ENCODE data around the gene CAPN5.
"Not testable (repeated sequence)": the region's sequence is repeated elsewhere in the genome, so short reads cannot be mapped to it uniquely, and the experiment has no call there.

The CAPN5 gene

DNA sequence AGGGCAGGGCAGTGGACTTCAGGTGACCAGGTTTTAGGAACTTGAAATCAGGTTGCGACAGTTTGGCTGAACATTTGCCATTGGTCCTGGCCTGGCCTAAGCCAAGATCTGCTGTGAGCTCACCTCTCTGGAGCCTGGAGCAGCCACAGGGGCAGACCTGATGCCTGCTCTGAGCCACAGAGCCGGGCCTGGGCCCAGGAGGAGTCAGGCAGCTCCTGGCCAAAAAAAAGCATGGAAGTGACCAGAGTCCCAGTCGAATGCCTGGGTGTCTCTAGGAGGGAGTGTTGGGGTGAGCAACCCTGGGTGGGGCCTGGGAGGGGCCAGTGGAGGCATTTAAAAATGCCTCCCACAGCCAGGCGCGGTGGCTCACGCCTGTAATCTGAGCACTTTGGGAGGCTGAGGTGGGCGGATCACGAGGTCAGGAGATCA lies 29.8 kb downstream of the CAPN5 start:
- intact Hi-C loops (cut with micrococcal nuclease): no loop called here

DNA sequence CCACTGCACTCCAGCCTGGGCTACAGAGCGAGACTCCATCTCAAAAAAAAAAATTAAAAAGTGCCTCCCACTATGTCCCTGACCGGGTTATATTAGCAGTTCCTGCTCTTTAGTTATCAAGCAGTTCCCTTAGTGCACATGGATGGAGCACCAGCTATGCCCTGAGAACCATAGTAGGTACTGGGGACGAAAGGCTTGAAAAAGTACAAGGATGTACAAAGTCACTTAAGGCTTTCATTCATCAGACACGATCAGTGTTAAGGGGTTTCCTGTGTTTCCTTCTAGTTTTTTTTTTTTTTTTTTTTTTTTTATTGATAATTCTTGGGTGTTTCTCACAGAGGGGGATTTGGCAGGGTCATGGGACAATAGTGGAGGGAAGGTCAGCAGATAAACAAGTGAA lies 30.4 kb downstream of the CAPN5 start:
- not testable (repeated sequence) for H3K4me3 Mint-ChIP-seq

More for the DNA sequence above, 29.8 kb downstream of the CAPN5 start:
- Mint-ChIP-seq H3K4me3 (no peak overlapping the region), H3K9me3 (no peaks in the 10 kb centered on the region), H3K4me1 (ENCODE audit: low read depth) (no peaks in the 10 kb centered on the region), H3K36me3 (ENCODE audit: low read depth) (no peaks in the 10 kb centered on the region), H3K27ac (no peak overlapping the region), H3K27me3 (peaks cover 2% of the 10 kb centered on the region)

DNA sequence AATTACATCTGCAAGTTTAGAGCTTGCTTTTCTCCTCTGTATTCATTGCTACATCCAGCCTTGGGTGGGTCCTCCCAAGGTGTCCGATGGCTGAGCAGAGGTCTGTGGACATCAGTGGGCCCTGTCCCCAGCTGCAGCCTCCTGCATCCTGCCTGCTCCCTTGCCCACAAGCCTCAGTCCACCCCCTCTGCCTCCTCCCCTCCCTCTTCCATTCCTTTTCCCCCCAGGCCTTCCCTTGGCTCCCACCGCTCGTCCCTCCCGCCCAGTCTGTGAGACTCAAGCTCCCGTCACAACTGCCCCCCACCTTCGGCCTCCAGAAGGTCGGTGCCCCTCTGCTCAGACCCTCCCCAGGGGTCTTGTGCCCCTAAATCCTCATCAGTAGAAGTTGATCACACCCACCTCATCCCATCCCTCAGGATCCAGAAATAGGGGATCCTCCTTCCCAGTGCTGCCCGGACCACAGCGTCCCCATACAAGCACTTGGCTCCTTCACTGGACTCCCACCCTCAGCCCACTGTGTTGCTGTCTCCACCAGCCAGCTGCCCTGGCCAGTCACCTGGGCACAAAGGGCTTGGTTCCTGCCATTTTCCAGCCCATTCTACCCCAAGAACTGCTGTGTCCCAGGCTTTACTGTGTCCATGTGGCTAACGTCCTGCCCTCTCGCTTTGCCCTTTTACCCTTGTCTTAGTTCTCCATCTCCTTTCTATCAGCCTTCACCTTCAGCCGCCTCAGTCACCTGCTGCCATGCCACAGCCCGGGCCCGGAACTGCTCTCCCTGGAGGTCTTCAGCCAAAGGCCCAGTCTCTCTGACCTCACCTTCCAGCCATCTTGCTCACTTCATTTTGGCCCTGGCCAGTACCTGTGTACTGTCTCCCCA lies 33.6 kb downstream of the CAPN5 start:
- intact Hi-C loops (cut with micrococcal nuclease): no loop called here
- Mint-ChIP-seq H3K36me3 (ENCODE audit: low read depth) (no peaks in the 10 kb centered on the region), H3K27ac (no peak overlapping the region), H3K4me3 (no peak overlapping the region), H3K9me3 (no peaks in the 10 kb centered on the region), H3K4me1 (ENCODE audit: low read depth) (no peaks in the 10 kb centered on the region), H3K27me3 (peaks cover 2% of the 10 kb centered on the region)

More for the DNA sequence above, 30.4 kb downstream of the CAPN5 start:
- intact Hi-C loops (cut with micrococcal nuclease); H3K36me3 Mint-ChIP-seq (ENCODE audit: low read depth); H3K9me3 Mint-ChIP-seq; H3K4me1 Mint-ChIP-seq (ENCODE audit: low read depth); H3K27me3 Mint-ChIP-seq; H3K27ac Mint-ChIP-seq: not testable (repeated sequence)

DNA sequence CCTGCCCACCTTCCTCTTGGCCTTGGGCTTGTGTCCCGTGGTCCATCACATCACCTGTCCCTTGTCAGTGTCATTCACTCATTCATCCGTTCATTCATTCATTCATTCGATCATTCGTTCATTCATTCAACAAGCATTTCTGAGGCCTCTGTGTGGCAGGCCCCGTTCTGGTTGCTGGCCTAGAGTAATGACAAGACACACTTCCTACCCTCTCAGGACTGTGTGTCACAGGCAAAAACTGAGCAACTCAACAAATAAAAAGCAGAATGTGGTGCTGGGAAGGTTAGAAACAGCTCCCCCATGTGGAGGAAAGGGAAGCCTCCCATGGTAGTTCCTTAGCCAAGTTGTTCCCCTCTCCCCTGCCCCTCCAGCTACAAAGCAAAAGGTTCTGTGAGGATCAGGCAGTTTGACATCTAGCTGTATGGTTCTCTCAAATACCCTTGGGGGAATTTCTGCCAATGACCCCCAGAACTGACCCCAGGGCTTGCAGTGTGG lies 34.3 kb downstream of the CAPN5 start:
- H3K27ac Mint-ChIP-seq: no peak overlapping the region
- no peaks in the 10 kb centered on the region for H3K36me3 Mint-ChIP-seq (ENCODE audit: low read depth)
- peaks cover 2% of the 10 kb centered on the region for H3K27me3 Mint-ChIP-seq
- intact Hi-C loops (cut with micrococcal nuclease): no loop called here
- no peaks in the 10 kb centered on the region for H3K4me1 Mint-ChIP-seq (ENCODE audit: low read depth)
- no peak overlapping the region for H3K4me3 Mint-ChIP-seq
- no peaks in the 10 kb centered on the region for H3K9me3 Mint-ChIP-seq

DNA sequence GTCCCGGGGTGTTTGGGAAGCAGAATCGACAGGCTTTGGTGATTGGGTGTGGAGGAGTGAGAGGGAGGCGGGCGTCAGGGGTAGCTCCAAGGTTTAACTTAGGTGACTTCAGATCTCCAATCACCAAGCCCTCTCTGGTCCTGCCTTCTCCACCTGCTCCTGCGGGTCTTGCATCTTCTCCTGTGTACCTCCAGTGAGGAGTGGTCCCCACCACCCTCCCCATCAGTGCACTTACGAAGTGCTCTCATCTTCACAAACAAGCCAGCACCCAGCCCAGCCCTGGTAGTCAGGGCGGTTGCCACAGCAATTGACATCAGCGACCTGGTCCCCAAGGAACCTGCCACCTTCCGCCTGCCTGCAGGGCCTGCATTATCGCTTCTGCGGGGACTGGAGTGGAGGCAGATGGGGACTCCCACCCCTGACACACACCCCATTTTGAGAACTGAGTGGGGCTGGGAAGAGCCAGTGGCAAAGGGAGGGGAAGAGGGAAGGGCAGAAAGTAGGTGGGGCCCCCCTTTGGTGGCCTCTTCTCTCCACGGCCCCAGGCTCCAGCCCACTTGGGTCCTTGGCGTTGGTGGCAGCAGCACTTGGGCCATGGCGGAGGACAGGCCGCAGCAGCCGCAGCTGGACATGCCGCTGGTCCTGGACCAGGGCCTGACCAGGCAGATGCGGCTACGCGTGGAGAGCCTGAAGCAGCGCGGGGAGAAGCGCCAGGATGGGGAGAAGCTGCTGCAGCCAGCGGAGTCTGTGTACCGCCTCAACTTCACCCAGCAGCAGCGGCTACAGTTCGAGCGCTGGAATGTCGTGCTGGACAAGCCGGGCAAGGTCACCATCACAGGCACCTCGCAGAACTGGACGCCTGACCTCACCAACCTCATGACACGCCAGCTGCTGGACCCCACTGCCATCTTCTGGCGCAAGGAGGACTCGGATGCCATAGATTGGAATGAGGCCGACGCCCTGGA lies 35.8 kb downstream of the CAPN5 start, which contains the start of gene OMP:
Gene OMP (plus strand): TSS at position 595 of the 965 bp plus-strand sequence. CDS start 0 bp downstream, at position 595.
- no peak within 1 kb of the TSS for H3K4me3 Mint-ChIP-seq
- no peak within 1 kb of the TSS for H3K27ac Mint-ChIP-seq
- intact Hi-C loops (cut with micrococcal nuclease): no loop called here
- peaks cover 4% of the 10 kb centered on the region for H3K27me3 Mint-ChIP-seq
- no peaks in the 10 kb centered on the region for H3K36me3 Mint-ChIP-seq (ENCODE audit: low read depth)
- H3K9me3 Mint-ChIP-seq: no peaks in the 10 kb centered on the region
- no peaks in the 10 kb centered on the region for H3K4me1 Mint-ChIP-seq (ENCODE audit: low read depth)

DNA sequence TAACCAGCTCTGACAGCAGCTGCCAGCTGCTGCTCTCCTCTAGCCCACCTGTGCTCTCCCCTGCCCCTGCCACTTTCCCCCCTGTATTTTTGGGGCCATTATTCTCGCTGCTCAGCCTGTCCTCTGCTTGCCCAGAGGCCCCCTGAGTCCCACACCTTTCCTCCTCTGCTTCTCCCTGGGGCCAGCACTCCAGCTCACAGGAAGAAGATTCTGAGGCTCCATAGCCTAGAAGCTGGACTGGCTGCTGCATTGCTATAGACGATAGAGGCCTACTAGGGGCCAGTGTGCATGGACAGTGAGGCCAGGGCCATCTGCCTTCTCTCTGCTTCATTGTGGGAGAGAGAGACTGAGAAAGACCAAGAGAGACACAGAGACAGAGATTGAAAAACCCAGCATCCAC lies 36.5 kb downstream of the CAPN5 start:
- Mint-ChIP-seq H3K36me3 (ENCODE audit: low read depth) (no peaks in the 10 kb centered on the region), H3K4me3 (no peak overlapping the region), H3K27ac (no peak overlapping the region), H3K9me3 (no peaks in the 10 kb centered on the region), H3K4me1 (ENCODE audit: low read depth) (no peaks in the 10 kb centered on the region), H3K27me3 (peaks cover 6% of the 10 kb centered on the region)
- intact Hi-C loops (cut with micrococcal nuclease): no loop called here

DNA sequence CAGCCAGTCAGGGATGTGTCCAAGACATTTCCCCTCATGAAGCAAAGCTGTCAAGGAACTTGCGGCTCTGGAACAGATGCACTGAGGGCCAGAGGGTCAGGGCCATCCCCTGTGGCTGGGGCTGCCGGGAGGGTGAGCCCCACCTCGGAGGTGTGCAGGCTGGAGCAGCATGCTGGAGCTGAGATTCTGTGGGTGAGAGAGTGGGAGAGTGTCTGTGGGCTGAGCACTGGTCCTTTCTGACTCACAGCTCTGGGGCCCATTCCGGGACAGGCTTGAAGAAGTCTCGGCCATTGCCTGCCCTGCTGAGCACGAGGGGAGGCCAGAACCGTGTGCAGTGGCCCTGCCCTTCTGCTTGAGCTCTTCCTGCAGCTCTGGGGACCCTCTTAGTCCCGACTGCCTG lies 38.0 kb downstream of the CAPN5 start:
- H3K27me3 Mint-ChIP-seq: peaks cover 9% of the 10 kb centered on the region
- H3K4me1 Mint-ChIP-seq (ENCODE audit: low read depth): no peaks in the 10 kb centered on the region
- H3K4me3 Mint-ChIP-seq: no peak overlapping the region
- intact Hi-C loops (cut with micrococcal nuclease): no loop called here
- H3K9me3 Mint-ChIP-seq: no peaks in the 10 kb centered on the region
- H3K36me3 Mint-ChIP-seq (ENCODE audit: low read depth): no peaks in the 10 kb centered on the region
- H3K27ac Mint-ChIP-seq: no peak overlapping the region

DNA sequence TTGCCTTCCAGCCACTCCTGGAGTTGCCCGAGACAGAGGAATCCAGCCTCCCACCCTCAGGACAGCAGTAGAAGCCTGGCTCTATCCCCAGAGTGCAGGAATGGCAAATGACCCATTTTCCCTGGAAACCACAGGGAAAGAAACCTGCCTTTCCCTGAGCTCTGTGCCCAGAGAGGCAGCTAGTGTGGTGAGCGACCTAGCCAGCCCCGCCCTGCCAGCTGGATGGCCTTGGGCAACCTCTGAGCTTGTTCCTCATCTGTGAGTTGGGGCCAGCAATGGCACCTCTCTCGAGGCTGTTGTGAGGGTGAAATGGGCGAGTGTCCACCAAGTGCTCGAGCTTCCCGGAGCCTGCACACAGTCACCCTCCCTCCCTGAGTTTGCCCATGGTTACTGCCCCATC lies 39.5 kb downstream of the CAPN5 start:
- Mint-ChIP-seq H3K4me1 (ENCODE audit: low read depth) (no peaks in the 10 kb centered on the region), H3K27me3 (peaks cover 7% of the 10 kb centered on the region), H3K27ac (no peak overlapping the region), H3K4me3 (no peak overlapping the region), H3K9me3 (no peaks in the 10 kb centered on the region), H3K36me3 (ENCODE audit: low read depth) (no peaks in the 10 kb centered on the region)
- intact Hi-C loops (cut with micrococcal nuclease): no loop called here

DNA sequence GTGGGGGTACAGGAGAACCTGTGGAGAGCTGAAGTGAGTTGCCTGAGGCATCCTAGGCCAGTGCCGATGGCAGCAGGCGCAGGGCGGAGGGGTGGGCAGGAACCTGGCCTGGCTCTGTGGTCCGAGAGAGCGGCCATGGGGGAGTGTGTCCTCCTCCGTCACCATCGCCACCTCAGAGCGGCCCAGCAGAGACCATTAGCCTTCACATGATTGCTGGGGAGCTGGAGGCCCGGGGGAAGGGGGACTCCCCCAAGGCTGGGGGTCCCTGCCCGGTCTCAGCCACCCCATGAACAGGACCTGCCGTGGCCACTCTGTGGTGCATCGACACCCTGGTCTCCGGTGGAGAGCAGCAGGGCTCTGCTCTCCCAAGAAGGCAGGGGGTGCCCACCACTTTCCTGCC lies 40.0 kb downstream of the CAPN5 start:
- H3K27ac Mint-ChIP-seq: no peak overlapping the region
- H3K36me3 Mint-ChIP-seq (ENCODE audit: low read depth): no peaks in the 10 kb centered on the region
- no peaks in the 10 kb centered on the region for H3K9me3 Mint-ChIP-seq
- intact Hi-C loops (cut with micrococcal nuclease): no loop called here
- H3K27me3 Mint-ChIP-seq: peaks cover 7% of the 10 kb centered on the region
- H3K4me1 Mint-ChIP-seq (ENCODE audit: low read depth): no peaks in the 10 kb centered on the region
- H3K4me3 Mint-ChIP-seq: no peak overlapping the region

DNA sequence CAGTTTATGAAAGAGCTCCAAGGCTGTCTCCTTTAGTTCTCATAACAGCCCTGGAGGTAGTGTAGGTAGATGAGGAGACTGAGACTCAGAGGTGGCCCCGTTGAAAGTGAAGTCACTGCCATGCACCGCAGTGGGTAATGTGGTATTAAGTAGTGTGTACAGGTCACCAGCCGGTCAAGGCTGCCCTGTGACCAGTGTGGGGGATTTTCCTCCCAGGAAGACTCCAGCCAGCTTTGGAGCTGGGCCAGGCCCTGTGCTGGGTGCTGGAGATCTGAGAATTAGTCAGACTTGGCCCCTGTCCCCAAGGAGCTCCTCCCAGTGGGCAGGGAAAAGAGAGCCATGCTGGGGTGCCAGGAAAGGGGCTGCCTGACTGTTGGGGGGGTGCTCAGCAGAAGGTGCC lies 41.2 kb downstream of the CAPN5 start:
- Mint-ChIP-seq H3K4me3 (no peak overlapping the region), H3K36me3 (ENCODE audit: low read depth) (no peaks in the 10 kb centered on the region), H3K9me3 (no peaks in the 10 kb centered on the region), H3K4me1 (ENCODE audit: low read depth) (no peaks in the 10 kb centered on the region), H3K27ac (no peak overlapping the region), H3K27me3 (peaks cover 7% of the 10 kb centered on the region)
- intact Hi-C loops (cut with micrococcal nuclease): no loop called here

DNA sequence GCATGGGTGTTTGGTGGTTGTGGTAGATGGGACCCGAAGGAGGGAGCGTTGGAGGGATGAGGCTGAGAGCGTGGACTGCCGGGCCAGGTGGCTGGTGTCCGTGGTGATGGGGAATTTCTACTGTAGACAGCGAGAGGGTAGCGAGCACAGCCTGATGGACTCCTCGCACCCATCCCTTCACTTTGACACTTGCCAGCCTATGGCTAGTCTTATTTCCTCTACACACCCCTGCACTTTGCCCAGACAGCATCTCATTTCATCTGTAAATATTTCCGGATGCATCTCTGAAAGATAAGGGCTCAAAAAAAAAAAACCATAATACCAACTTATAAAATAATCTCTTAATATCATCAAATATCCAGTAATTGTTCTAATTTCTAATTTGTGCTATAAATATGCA lies 41.7 kb downstream of the CAPN5 start:
- no peaks in the 10 kb centered on the region for H3K9me3 Mint-ChIP-seq
- no peak overlapping the region for H3K27ac Mint-ChIP-seq
- H3K36me3 Mint-ChIP-seq (ENCODE audit: low read depth): no peaks in the 10 kb centered on the region
- H3K27me3 Mint-ChIP-seq: peaks cover 7% of the 10 kb centered on the region
- intact Hi-C loops (cut with micrococcal nuclease): no loop called here
- H3K4me3 Mint-ChIP-seq: no peak overlapping the region
- peaks cover 4% of the 10 kb centered on the region for H3K4me1 Mint-ChIP-seq (ENCODE audit: low read depth)

DNA sequence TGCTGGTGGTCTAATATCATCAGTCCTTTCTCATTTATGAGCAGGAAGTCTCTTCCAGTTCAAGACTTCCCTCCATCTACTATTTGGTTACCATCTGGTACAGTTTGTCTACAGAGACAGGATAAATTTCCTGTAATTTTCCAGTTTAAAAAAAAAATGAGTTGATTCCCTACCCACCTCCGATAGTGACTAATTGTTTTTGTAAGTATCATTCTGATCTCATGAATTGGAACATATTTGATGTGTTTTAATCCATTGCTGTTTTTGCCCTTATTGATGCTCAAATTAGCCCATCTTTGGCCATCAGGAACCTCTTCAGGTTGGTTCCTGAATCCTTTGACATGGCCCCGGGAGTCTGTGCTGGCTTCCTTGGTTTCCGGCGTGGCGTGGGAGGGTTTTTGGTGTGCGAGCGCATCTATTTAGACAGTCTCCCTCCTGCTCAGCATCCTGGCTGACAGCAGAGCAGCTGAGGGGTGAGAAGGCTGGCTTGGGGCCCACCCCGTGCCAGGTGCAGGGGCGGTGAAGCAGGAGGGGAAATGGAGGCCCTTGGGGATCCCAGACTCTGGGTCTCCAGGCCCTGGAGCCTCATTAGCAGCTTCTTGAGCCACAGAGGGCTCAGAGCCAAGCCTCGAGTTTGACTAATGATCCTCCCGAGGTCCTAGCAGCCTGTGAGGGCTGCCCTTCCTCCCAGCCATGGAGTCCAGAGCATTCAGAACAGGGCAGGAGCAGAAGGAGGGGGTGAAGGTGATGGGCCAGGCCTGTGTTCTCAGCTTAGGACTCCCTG lies 42.7 kb downstream of the CAPN5 start:
- Mint-ChIP-seq H3K27me3 (peaks cover 7% of the 10 kb centered on the region), H3K36me3 (ENCODE audit: low read depth) (no peaks in the 10 kb centered on the region), H3K9me3 (no peaks in the 10 kb centered on the region), H3K4me3 (no peak overlapping the region), H3K4me1 (ENCODE audit: low read depth) (peaks cover 5% of the 10 kb centered on the region), H3K27ac (no peak overlapping the region)
- intact Hi-C loops (cut with micrococcal nuclease): no loop called here

DNA sequence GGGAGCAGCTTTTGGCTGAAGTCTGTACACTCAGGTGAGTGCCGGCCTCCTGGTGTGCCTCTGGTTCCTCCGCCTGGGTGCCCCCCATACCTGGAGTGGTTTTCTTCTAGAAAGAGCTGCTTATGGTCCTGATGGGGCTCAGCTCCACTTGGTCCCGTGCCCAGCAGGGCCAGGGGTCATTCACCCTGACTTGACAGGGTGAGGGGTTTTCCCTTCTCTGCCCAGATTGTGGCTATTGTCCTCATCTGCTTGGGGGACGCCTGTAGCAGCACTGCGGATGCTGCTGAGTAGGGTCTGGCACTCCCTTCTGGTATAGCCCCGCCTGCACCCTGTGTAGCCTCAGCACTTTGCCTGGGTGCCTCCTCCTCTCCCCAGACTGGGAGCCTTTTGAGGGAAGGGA lies 44.1 kb downstream of the CAPN5 start:
- Mint-ChIP-seq H3K36me3 (ENCODE audit: low read depth) (no peaks in the 10 kb centered on the region), H3K27me3 (peaks cover 7% of the 10 kb centered on the region), H3K4me3 (no peak overlapping the region), H3K4me1 (ENCODE audit: low read depth) (peaks cover 5% of the 10 kb centered on the region), H3K27ac (no peak overlapping the region), H3K9me3 (no peaks in the 10 kb centered on the region)
- intact Hi-C loops (cut with micrococcal nuclease): no loop called here

Data from dendritic cell treated with granulocyte-macrophage colony-stimulating factor and Interleukin-4, amounts not matched to agents 40 ng/mL and 50 ng/mL, for 4 days (primary cell).